ENCODE results near the gene MAN2A1. TPM values are rescaled to one million over a fixed set of nuclear protein-coding genes. Genes with fewer than 3 reads are reported as not detected.

MAN2A1 gene
- total and polyA plus RNA-seq, 2 experiments from 2014 or later: 32.5 to 129 TPM

DNA sequence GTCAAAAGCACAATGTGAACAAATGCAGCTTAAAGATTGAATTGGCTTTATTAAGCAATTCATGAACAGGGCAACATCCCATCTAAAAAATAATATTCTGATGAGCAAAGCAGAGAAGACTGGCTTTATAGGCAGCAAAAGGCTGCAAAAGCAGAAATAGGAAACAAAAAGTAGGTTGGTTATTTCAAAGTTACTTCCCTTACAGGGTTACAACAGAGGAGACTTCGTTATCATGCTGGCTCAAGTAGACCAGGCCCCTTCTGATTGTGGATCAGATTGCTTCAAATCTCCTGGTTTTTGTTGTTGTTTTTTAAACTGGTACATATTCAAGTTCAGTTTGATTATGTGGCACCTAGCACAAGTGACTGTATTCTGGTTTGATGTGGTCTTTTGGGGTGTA is 73.1 kb downstream of the MAN2A1 start:
- no peaks in the 10 kb centered on the region for H3K4me1 ChIP-seq (ENCODE audit: insufficient read depth)
- H3K27me3 ChIP-seq (ENCODE audit: insufficient read depth): no peaks in the 10 kb centered on the region
- H3K36me3 Mint-ChIP-seq (ENCODE audit: low read depth): peaks cover 38% of the 10 kb centered on the region
- 0 out of 2 replicates have a peak overlapping the region, but pooled peaks have one; percentile 34 for H3K27ac ChIP-seq (ENCODE audit: low read depth)
- H3K79me2 ChIP-seq (replicated peaks; ENCODE audit: insufficient read depth): peaks cover 91% of the 10 kb centered on the region
- no peaks in the 10 kb centered on the region for H3K9me2 ChIP-seq (ENCODE audit: insufficient read depth)
- no peak for TF ChIP-seq NANOG (IDR thresholded peaks at IDR 0.05; ENCODE audit: borderline replicate concordance)
- TF ChIP-seq, protein P1, sequence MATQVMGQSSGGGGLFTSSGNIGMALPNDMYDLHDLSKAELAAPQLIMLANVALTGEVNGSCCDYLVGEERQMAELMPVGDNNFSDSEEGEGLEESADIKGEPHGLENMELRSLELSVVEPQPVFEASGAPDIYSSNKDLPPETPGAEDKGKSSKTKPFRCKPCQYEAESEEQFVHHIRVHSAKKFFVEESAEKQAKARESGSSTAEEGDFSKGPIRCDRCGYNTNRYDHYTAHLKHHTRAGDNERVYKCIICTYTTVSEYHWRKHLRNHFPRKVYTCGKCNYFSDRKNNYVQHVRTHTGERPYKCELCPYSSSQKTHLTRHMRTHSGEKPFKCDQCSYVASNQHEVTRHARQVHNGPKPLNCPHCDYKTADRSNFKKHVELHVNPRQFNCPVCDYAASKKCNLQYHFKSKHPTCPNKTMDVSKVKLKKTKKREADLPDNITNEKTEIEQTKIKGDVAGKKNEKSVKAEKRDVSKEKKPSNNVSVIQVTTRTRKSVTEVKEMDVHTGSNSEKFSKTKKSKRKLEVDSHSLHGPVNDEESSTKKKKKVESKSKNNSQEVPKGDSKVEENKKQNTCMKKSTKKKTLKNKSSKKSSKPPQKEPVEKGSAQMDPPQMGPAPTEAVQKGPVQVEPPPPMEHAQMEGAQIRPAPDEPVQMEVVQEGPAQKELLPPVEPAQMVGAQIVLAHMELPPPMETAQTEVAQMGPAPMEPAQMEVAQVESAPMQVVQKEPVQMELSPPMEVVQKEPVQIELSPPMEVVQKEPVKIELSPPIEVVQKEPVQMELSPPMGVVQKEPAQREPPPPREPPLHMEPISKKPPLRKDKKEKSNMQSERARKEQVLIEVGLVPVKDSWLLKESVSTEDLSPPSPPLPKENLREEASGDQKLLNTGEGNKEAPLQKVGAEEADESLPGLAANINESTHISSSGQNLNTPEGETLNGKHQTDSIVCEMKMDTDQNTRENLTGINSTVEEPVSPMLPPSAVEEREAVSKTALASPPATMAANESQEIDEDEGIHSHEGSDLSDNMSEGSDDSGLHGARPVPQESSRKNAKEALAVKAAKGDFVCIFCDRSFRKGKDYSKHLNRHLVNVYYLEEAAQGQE (IDR thresholded peaks at IDR 0.05; ENCODE audit: unreplicated experiment): no peak
- TF ChIP-seq ZNF462 (CRISPR knock-in tag; IDR thresholded peaks at IDR 0.05): no peak
- TF ChIP-seq, protein P2, sequence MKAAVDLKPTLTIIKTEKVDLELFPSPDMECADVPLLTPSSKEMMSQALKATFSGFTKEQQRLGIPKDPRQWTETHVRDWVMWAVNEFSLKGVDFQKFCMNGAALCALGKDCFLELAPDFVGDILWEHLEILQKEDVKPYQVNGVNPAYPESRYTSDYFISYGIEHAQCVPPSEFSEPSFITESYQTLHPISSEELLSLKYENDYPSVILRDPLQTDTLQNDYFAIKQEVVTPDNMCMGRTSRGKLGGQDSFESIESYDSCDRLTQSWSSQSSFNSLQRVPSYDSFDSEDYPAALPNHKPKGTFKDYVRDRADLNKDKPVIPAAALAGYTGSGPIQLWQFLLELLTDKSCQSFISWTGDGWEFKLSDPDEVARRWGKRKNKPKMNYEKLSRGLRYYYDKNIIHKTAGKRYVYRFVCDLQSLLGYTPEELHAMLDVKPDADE (IDR thresholded peaks at IDR 0.05): no peak
- no peak for TF ChIP-seq POLR2AphosphoS5 (IDR thresholded peaks at IDR 0.05; ENCODE audit: low read depth)
- TF ChIP-seq EZH2 (IDR thresholded peaks at IDR 0.05; ENCODE audit: low read depth, unreplicated experiment): no peak
- no peak for TF ChIP-seq JUNB (IDR thresholded peaks at IDR 0.05; ENCODE audit: unreplicated experiment)
- no peak for TF ChIP-seq EZH2phosphoT487 (IDR thresholded peaks at IDR 0.05; ENCODE audit: unreplicated experiment)
- TF ChIP-seq STAT1 (IDR thresholded peaks at IDR 0.05; ENCODE audit: unreplicated experiment): no peak
- H3K4me2 ChIP-seq: no peak overlapping the region
- H3K9me3 Mint-ChIP-seq: peaks cover 9% of the 10 kb centered on the region
- DNase-seq (ENCODE audit: low spot score) (no peak), ATAC-seq (no peak)
- no peaks in the 10 kb centered on the region for H3K36me3 ChIP-seq (ENCODE audit: insufficient read depth)
- no peaks in the 10 kb centered on the region; the same call in 2 of the 3 replicates for H3K4me1 Mint-ChIP-seq
- no peak overlapping the region for H3K4me3 Mint-ChIP-seq
- no peaks in the 10 kb centered on the region for H3K27me3 Mint-ChIP-seq (ENCODE audit: insufficient read depth, low read depth, poor library complexity)
- no peak overlapping the region for H3K27ac Mint-ChIP-seq
- H4K20me1 ChIP-seq (replicated peaks; ENCODE audit: insufficient read depth): peaks cover 4% of the 10 kb centered on the region
- H3K4me3 ChIP-seq: no peak overlapping the region
- H2AFZ ChIP-seq: no peak overlapping the region
- no peaks in the 10 kb centered on the region for H3F3A ChIP-seq (replicated peaks; ENCODE audit: low read depth)
